IMR-90 (cell line): Measurements from ENCODE around the gene DDX31.

Experiments used
- BHLHE40 ChIP-seq: fragments of 150-350 bp; IDR thresholded peaks from 2 replicates; pipeline ENCODE4 v1.6.1; 2016; ENCODE audit warnings: mild to moderate bottlenecking, low read depth, low read length
- ELK1 ChIP-seq: fragments of 150-350 bp; IDR thresholded peaks from 2 replicates; pipeline ENCODE4 v1.6.1; 2016; ENCODE audit warnings: low read depth, mild to moderate bottlenecking, low read length, moderate library complexity, borderline replicate concordance
- FOS ChIP-seq: fragments of 150-350 bp; IDR thresholded peaks from 2 replicates; pipeline ENCODE4 v1.6.1; 2016; ENCODE audit warnings: low read depth, low read length
- MXI1 ChIP-seq: IDR thresholded peaks from 2 replicates; pipeline ENCODE4 v1.6.1; 2012; ENCODE audit warnings: low read depth, mild to moderate bottlenecking, low read length, moderate library complexity, borderline replicate concordance
- POLR2A ChIP-seq: IDR thresholded peaks from 2 replicates; pipeline ENCODE4 v1.6.1; 2012; ENCODE audit warnings: mild to moderate bottlenecking, low read depth, low read length
- RAD21 ChIP-seq: IDR thresholded peaks from 2 replicates; pipeline ENCODE4 v1.6.1; 2012; ENCODE audit warnings: low read length, improper control_type of control experiment
- RFX5 ChIP-seq: IDR thresholded peaks from 2 replicates; pipeline ENCODE4 v1.8.0; 2012; ENCODE audit warnings: low read depth, mild to moderate bottlenecking, low read length, moderate library complexity
- TF ChIP-seq, protein P1 (sequence below): conservative IDR thresholded peaks from 2 replicates; pipeline ENCODE4 v1.5.1; 2012; ENCODE audit warnings: mild to moderate bottlenecking, low read depth, low read length, improper control_type of control experiment
- TF ChIP-seq, protein P2 (sequence below): fragments of 150-350 bp; IDR thresholded peaks from 2 replicates; pipeline ENCODE4 v1.6.1; 2017; ENCODE audit warnings: mild to moderate bottlenecking, antibody characterized with exemption, low read length, low read depth

- TF ChIP-seq RAD21 (no peak), POLR2A (no peak), ELK1 (no peak), RFX5 (no peak), FOS (no peak), BHLHE40 (no peak), MXI1 (no peak)
- TF ChIP-seq, protein P1, sequence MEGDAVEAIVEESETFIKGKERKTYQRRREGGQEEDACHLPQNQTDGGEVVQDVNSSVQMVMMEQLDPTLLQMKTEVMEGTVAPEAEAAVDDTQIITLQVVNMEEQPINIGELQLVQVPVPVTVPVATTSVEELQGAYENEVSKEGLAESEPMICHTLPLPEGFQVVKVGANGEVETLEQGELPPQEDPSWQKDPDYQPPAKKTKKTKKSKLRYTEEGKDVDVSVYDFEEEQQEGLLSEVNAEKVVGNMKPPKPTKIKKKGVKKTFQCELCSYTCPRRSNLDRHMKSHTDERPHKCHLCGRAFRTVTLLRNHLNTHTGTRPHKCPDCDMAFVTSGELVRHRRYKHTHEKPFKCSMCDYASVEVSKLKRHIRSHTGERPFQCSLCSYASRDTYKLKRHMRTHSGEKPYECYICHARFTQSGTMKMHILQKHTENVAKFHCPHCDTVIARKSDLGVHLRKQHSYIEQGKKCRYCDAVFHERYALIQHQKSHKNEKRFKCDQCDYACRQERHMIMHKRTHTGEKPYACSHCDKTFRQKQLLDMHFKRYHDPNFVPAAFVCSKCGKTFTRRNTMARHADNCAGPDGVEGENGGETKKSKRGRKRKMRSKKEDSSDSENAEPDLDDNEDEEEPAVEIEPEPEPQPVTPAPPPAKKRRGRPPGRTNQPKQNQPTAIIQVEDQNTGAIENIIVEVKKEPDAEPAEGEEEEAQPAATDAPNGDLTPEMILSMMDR: no peak
- TF ChIP-seq, protein P2, sequence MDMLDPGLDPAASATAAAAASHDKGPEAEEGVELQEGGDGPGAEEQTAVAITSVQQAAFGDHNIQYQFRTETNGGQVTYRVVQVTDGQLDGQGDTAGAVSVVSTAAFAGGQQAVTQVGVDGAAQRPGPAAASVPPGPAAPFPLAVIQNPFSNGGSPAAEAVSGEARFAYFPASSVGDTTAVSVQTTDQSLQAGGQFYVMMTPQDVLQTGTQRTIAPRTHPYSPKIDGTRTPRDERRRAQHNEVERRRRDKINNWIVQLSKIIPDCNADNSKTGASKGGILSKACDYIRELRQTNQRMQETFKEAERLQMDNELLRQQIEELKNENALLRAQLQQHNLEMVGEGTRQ: no peak
Measured at GRCh38 chr9:132590037-132590317, 79.8 kb downstream of the DDX31 start.
